ENCODE results near the gene SRRM2.

- TF ChIP-seq, protein P1, sequence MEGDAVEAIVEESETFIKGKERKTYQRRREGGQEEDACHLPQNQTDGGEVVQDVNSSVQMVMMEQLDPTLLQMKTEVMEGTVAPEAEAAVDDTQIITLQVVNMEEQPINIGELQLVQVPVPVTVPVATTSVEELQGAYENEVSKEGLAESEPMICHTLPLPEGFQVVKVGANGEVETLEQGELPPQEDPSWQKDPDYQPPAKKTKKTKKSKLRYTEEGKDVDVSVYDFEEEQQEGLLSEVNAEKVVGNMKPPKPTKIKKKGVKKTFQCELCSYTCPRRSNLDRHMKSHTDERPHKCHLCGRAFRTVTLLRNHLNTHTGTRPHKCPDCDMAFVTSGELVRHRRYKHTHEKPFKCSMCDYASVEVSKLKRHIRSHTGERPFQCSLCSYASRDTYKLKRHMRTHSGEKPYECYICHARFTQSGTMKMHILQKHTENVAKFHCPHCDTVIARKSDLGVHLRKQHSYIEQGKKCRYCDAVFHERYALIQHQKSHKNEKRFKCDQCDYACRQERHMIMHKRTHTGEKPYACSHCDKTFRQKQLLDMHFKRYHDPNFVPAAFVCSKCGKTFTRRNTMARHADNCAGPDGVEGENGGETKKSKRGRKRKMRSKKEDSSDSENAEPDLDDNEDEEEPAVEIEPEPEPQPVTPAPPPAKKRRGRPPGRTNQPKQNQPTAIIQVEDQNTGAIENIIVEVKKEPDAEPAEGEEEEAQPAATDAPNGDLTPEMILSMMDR (IDR thresholded peaks at IDR 0.05): no peak
- no peak for TF ChIP-seq POLR2AphosphoS5 (IDR thresholded peaks at IDR 0.05)
- no peak for TF ChIP-seq POLR2A (IDR thresholded peaks at IDR 0.05)
These were observed 28.3 kb upstream of the SRRM2 start for GRCh38 chr16:2724088-2724676.
